ENCODE measurements around the gene DAPK1. TPM values are rescaled to one million over a fixed set of nuclear protein-coding genes. Genes with fewer than 3 reads are reported as not detected.
A peak's percentile ranks its signal among the peaks of the same experiment; 100 is the strongest.

The DAPK1 gene
- total RNA-seq, 1 donor from 2014 or later: 179 TPM

GRCh38 chr9:87641067-87641466, 143.4 kb downstream of the DAPK1 start:
- no peak for DNase-seq (ENCODE audit: low spot score)

- DNase-seq (ENCODE audit: low spot score): no peak
Measured at GRCh38 chr9:87642330-87643106, 144.9 kb downstream of the DAPK1 start.

- no peak for DNase-seq (ENCODE audit: low spot score)
Measured at GRCh38 chr9:87643107-87643650, 145.5 kb downstream of the DAPK1 start.

- no peak for DNase-seq (ENCODE audit: low spot score)
Measured at GRCh38 chr9:87643778-87644570, 146.3 kb downstream of the DAPK1 start.

GRCh38 chr9:87644659-87645058, 147.0 kb downstream of the DAPK1 start:
- DNase-seq (ENCODE audit: low spot score): no peak

- no peak for DNase-seq (ENCODE audit: low spot score)
Measured at GRCh38 chr9:87646546-87646945, 148.9 kb downstream of the DAPK1 start.

- no peak for DNase-seq (ENCODE audit: low spot score)
Measured at GRCh38 chr9:87647114-87647513, 149.4 kb downstream of the DAPK1 start.

- DNase-seq (ENCODE audit: low spot score): no peak
Measured at GRCh38 chr9:87648606-87649005, 150.9 kb downstream of the DAPK1 start.

GRCh38 chr9:87650611-87651295, 153.1 kb downstream of the DAPK1 start:
- DNase-seq (ENCODE audit: low spot score): no peak

GRCh38 chr9:87651431-87651830, 153.8 kb downstream of the DAPK1 start:
- DNase-seq (ENCODE audit: low spot score): no peak

GRCh38 chr9:87653941-87654340, 156.3 kb downstream of the DAPK1 start:
- DNase-seq (ENCODE audit: low spot score): no peak

GRCh38 chr9:87655731-87656130, 158.1 kb downstream of the DAPK1 start:
- DNase-seq (ENCODE audit: low spot score): no peak

- DNase-seq (ENCODE audit: low spot score): no peak
Measured at GRCh38 chr9:87656485-87656884, 158.8 kb downstream of the DAPK1 start.

- DNase-seq (ENCODE audit: low spot score): no peak
Measured at GRCh38 chr9:87657190-87657589, 159.5 kb downstream of the DAPK1 start.

GRCh38 chr9:87657893-87658292, 160.2 kb downstream of the DAPK1 start:
- no peak for DNase-seq (ENCODE audit: low spot score)

- no peak for DNase-seq (ENCODE audit: low spot score)
Measured at GRCh38 chr9:87658511-87658910, 160.8 kb downstream of the DAPK1 start.

GRCh38 chr9:87659534-87660419, 162.1 kb downstream of the DAPK1 start:
- DNase-seq (ENCODE audit: low spot score): no peak

- no peak for DNase-seq (ENCODE audit: low spot score)
Measured at GRCh38 chr9:87661241-87661640, 163.6 kb downstream of the DAPK1 start.

- DNase-seq (ENCODE audit: low spot score): peak; percentile 59
Measured at GRCh38 chr9:87662808-87663528, 165.3 kb downstream of the DAPK1 start.

GRCh38 chr9:87663556-87663955, 165.9 kb downstream of the DAPK1 start:
- no peak for DNase-seq (ENCODE audit: low spot score)
